ENCODE data around the gene CNIH3.
"Not testable (repeated sequence)": the region's sequence is repeated elsewhere in the genome, so short reads cannot be mapped to it uniquely, and the experiment has no call there.

Gene CNIH3

DNA sequence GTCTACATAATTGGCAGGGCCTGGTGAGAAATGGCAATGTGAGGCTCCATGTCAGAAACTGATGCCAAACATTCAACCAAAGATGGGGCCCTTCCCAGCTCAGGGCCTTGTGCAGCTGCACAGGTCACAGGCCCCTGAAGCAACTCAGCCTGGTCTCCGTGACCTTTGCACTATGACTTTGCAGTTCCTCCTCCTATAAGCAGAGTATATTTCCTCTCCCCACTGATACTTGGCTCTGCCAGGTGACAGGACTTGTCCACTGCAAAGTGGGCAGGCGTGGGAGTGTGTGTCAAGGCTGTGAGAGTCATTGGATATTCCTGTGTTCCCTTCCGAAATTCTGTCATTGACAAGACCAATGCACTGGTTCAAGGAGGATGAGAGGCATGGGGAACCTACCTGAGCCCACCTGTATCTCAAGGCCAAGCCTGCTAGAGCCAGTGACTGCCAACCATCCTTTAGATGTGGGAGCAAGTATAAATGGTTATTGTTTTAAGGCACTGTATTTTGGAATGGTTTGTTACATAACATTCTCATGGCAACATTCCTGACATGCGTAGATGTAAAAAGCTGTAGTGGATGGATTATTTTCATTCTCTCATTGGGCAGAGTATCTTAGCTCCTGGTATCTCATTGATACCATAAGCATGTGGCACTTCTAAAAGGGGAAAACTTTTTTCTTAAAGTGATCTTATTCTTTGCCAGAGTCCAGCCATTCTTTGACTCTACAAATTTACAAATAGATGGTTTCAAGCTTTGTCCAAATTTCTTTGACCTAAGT lies 75.2 kb downstream of the CNIH3 start:
- FAIRE-seq, result no peak

DNA sequence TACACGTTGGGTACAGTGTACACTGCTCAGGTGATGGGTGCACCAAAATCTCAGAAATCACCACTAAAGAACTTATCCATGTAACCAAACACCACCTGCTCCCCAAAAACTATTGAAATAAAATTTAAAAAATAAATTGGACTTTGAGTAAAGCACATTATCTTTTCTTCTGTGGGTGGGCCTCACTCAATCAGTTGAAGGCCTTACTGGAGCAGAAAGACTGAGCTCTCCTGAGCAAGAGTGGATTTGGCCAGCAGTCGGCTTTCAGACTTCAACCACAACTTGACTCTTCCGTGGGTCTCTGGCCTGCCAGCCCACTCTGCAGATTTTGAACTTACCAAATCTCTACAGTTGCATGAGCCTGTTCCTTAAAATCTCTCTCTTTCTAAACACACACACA lies 78.9 kb downstream of the CNIH3 start:
- no peak for FAIRE-seq

DNA sequence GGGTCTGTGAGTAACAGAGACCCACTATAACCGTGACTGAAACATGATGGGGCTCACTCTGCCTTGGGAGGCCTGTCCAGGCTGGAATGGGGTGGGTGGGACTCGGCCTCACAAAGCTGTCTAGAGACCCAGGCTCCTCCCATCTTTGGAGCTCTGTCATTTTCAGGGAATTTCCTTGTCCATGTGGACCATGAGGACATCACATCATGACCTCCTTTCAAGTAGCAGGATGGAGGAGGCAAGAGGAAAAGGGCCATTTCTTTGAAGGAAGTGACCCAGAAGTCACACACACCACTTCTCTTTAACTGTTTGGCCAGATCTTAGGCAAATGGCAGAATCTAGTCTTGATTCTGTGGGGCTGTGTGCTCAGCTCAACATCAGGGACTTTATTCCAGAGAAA lies 79.9 kb downstream of the CNIH3 start:
- no peak for FAIRE-seq

DNA sequence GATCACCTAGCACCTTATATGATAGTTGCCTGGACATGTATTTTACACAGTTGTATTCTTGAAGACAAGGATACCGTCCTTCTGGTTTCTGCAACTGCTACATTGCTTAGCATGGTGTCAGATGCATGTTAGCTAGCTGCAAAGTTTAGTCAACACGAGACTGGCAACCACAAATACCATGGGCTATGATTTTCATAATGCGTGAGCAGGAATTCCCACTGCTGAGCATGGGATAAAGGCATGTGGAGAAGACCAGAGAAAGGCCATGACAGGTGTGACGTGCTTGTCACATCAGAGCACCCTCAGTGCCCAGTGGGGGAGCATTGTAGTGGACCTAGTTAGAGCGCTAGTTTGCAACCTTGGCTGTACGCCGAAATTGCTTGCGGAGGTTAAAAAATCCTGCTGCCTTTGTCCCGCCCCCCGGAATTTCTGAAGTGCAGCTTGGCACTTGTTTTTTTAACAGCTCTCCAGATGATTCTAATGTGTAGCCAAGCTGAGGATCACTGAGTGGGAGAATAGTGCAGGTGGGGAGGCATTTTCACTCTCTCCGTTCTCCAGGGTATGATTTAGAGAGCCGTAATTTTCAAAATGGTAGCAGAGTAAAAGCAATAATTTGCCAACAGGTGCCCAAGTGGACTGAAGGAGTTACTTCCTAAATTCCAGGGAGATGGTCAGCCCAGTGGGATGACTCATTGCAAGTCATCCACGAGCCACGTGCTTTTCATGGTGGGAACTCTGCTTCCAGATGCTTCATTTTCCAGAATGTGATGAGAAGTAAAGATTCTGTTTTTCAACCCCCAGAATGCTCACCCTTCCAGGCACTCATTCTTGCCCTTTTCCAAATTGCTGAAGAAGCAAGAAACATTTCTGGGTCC lies 81.0 kb downstream of the CNIH3 start:
- no peak for FAIRE-seq

DNA sequence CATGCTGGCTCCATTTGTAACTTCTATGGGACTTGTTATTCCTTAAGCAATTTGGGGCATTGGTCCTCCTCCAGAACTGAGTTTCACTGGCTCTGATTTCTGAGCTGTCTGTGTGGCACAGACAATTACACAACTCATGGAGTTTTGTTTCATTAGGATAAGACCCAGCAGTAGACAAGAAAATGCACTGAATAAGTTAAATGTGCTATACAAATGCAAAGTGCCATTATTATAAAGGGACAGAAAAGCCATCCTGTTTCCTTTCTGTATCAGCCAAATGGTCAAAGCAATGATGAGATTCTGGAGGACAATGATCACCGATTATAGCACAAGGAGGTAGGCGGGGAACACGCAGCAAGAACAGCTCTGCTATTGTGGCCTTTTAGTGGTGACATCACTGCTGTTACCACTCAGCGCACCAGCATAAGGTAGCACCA lies 81.9 kb downstream of the CNIH3 start:
- FAIRE-seq, result no peak

DNA sequence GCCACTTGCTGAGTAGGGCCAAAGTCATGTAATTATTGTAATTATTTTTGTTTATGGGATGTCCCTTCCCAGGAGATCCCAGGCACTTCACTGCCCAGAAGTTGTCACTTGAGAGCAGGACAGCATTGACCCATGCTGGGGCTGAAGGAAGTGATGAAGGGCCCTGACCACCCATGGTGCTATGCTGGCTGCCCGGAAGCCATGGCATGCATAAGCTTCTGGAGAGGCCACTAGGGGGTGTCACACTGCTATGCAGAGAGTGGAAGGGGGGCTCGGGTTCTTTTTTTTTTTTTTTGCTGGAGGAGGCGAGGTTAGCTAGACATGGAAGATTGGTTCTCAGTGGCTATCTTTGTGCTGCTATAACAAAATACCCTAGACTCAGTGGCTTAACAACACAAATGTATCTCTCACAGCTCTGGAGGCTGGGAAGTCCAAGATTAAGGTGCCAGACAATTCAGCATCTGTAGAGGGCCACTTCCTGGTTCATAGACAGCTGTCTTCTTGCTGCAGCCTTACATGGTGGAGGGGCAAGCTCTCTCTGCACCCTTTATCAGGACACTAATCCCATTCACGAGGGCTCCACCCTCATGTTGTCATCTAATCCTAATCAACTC lies 84.9 kb downstream of the CNIH3 start:
- no peak for FAIRE-seq

DNA sequence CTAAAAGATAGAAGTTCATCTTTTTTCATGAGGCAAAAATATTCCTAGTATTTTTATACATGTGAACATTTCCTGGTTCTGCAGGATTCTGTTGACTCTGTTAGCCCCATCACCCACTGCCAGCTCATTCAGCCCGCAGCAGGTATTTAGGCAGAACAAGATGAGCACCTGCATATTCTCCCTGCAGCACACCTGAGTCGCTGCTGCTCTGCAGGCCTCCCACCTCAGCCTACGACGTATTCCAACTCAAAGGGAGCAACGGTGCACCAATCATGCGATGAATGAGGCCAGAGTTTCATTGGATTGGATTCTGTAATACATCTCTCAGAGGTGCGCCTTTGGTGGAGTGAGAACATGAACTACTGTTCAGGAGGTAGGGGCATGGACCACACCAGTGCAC lies 87.6 kb downstream of the CNIH3 start:
- FAIRE-seq, result no peak

DNA sequence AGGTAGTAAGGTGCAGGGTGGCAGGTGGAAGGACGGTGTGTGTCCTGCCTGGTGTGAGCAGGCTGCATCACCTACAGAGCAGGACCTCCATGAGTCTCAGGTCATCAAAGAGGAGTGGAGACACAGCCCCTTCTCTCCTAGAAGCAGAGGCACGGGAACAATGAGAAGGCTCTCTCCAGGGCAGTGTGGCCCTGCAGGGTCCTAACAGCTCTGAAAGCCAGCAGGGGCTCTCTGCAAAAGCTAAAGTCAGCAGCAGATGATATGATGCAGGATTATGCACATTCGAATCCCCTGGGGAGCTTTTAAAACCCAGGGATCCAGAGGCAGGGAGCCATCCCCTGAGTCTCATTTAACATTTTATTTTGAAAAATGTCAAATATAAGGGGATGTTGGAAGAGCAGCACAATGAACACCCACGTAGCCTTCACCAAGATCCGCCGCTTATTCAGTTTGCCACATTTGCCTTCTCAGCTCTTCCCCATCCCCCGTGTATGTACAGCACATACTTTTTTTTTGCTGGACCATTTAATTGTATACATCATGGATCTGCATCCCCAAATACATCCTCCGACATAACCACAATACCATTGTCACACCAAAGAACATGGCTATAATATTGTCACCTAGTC lies 88.1 kb downstream of the CNIH3 start:
- FAIRE-seq, result no peak

DNA sequence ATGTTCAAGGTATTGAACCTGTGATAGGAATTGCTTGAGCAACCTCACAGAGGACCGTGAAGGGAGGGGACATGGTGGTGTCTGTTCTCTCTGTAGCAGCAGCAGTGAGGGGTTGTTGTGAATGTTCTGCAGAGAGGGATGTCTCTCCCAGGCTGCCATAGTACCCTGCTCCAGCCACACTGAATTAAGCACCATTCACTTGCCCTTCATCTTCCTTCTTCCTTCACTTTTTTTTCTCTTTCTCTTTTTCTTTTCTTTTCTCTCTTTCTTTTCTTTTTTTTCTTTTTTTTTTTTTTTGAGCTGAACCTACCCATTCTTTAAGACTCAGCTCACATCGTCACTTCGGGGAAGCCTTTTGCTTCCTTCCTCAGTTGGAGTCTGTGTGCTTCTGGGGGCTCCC lies 89.5 kb downstream of the CNIH3 start:
- FAIRE-seq, result no peak

DNA sequence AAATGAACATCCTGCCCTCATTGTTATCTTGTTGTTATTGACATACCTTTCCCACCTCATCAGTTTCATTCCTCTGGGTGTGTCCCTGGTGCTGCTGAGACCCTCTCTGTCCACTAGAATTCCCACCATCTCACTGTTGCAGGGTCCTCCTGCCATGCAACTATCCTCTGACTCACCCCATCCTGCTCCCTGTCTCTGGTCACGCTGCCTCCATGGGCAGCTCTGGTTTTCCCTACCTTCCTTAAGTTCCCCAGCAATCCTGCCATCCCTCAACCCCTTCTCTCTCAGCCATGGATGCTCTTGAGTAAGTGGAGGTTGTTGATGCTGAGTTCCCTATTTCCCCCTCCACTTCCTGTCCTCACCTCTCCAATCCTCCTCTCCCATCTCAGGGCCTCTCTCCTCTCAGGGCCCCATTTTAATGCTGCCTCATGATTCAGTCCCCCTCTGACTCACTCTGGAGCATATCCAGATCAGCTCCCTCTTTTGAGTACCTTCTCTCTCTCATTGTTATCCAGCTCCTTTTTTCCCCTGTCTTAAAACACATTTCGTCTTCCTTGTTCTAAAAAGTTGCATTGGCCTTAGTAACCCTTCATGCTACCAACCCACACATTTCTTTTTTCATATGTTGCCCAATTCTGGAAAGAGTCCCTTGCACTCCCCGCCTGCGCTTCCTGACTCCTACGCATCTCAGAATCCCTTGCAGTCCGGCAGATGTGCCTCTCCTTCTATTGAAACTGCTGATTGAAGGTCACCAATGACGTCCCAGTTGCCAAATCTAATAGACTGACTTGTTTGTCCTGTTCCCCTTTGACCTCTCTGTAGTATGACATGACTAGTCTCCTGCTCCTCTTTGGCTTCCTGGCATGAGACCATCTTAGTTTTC lies 92.0 kb downstream of the CNIH3 start:
- no peak for FAIRE-seq

DNA sequence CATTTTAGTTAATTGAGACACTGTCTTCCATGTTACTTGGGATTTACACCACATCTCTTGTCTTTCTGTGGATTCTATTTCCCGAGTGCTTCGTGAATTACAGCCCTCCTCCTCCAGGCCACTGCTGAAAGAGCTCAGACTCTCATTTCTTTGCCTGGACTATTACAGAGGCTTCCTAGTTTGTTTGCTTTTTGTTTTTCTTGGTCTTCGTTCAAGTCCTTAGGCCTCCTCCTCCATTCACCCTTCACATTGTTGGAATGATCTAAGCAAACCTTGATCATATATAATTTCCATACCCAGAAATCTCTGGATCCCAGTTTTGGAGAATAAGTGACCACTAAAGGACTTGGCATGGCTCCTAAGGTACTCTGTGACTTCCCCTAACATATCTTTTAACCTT lies 94.1 kb downstream of the CNIH3 start:
- FAIRE-seq, result no peak

DNA sequence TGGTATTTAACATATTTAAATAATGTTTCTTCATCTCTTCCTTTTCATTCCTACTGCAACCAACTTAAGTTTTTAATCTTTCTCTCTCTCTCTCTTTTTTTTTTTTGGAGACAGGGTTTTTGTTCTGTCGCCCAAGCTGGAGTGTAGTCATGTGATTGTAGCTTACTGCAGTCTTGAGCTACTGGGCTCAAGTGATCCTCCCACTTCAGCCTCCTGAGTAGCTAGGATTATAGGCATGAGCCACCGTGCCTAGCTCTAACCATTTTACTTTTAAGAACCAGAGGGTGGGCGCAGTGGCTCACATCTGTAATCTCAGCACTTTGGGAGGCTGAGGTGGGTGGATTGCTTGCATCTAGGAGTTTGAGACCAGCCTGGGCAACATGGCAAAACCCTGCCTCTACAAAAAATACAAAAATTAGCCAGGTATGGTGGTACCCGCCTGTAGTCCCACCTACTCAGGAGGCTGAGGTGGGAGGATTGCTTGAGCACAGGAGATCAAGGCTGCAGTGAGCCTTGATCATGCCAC lies 95.2 kb downstream of the CNIH3 start:
- FAIRE-seq, result not testable (repeated sequence)

DNA sequence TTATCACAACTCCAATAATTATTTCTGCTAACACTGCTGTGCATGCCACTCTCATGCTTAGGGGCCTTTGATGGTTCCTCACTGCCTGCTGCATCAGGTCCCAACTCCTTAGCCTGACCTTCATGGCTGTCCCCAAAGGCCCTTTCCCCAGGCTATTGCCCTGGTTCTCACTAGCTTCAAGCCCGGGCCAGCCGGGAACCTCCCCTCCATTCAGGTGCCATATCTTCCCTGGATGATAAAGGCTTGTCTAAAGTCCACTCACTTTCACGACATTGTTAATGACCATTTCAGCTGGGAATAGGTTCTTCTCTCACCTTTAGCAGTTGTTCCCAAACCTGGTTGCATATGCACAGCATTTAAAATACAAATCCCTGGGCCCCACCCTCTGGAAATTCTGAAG lies 95.8 kb downstream of the CNIH3 start:
- no peak for FAIRE-seq

DNA sequence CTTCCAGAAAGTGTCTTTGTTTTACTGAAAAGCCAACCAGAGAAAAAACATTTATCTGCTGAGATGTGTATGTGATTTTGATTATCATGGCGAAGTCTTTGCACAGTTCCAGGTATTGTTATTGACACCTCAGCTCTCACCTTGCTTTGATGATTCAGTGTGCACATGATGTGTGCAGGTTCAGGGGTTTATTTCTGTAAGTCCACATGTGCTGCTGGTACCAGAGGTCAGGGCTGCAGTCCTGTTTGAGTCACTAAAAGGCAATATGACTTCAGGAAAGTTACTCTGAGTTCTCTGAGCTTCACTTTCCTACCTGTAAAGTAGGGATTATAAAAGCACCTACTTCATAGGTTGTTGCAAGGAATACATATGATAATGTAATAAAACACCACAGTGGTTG lies 97.1 kb downstream of the CNIH3 start:
- no peak for FAIRE-seq

DNA sequence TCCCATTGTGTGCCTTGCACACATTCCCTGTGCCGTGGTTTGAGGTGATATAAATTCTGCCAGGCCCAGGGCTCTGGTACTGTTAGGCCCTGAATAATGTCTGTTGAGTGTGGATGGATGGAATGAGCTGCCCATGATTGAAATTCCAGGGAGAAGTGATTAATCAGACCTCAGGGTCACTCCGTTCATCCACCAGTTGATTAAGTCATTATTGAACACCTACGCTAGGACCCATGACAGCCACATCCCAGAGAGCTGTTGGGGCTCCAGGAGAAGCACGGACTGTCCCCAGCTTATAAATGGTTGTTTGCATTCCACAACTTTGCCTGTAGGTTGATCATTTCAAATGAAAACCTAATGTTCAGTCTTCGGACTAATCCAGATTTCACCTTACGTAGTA lies 98.4 kb downstream of the CNIH3 start:
- FAIRE-seq, result no peak

DNA sequence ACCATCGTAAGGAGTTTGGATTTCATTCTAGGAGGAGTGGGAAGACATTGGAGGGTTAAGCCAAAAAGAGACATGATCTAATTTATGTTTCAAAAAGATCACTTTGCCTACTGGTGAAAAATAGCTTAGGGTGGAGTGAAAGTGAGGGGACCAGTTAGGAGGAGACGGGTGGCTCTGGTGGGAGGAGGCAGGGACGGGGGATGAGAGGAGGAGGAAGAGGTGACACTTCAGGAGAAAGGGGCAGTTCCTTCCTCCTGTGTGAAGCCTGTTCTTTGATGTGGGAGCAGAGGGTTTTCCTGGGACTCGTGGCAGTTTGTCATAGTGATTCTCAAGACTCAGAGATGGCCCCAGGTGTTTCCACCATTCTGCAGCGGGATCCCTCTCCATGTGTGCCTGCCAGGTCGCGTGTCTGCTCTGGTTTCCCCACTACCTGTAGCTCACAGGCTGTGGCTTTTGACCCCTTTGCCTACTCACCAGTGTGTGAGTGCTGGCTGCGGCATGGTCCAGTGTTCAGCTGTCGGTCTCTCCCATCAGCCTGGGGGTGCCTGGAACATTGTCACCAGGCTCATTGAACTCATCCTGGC lies 102.4 kb downstream of the CNIH3 start:
- no peak for FAIRE-seq

DNA sequence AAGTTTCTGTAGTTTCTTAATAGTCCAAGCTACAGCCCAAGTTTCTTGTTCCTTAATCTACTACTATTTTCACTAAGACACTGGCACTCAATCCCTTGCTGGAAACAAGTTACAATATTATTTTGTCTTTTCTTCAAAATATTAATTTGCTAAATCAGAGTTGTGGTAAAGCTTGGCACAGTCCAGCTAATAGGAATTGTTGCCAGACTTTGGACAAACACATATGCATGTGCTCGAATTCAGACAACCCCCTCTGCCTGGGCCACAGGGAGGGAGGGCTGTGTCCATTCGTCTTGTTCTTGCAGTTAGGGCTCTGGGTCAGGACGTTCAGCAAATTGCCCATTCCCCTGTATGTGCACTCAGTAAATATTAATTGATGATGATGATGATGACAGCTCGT lies 103.6 kb downstream of the CNIH3 start:
- no peak for FAIRE-seq

DNA sequence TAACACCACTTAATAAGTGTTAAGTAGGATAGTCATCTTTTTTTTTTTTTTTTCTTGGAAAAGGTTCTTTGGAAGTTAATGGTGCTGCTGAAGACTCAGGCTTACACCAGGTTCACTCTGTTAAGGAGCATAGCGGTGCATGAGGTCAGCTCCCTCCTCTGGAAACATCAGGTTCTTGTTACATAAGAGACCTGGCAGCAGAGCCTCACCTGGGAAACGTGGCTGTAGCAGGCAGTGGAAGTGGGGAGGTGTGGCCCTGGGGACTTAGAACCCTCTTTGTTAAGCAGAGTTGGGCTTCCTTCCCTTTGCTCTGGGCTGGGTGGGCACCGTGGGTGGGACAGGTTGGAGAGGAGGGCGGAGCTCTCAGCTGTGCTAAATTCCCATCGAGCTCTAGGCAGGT lies 104.1 kb downstream of the CNIH3 start:
- FAIRE-seq, result no peak

DNA sequence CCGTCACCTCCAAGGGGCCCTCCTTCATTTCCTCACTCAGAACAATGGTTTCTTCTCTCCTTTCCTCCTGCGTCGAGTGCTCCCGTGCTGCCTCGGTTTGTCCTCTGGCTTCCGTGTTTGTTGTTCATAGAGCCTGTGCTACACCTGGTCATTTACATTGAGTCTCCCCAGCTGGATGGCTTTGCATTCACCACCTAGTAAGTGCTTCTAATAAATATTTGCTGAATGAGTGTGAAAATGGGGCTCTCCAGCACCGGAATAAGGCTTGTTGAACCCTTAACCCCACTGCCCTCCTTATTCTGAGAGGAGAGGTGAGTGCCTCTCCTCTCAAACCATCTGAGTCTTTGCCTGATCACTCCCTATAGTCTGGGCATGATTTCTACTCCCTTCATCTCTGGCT lies 104.9 kb downstream of the CNIH3 start:
- no peak for FAIRE-seq

DNA sequence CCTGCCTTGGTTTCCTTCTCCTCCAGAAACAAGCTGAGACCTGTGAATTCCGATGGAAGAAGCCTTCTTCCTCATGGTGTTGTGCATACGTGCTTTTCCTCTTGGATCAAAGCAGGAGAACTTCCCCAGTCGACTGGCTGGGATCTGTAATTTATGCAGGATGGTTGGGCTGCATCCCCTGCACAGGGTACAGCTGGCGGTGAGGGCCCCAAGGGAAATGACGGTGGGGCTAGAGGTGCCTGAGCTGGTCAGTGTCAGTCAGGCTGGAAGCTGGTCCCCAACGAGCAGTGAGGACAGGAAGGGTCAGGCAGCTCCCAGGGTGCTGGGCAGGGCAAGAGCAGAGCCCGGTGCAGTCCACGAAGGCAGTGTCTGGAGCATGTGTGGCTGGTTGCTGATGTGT lies 106.7 kb downstream of the CNIH3 start:
- FAIRE-seq, result no peak

DNA sequence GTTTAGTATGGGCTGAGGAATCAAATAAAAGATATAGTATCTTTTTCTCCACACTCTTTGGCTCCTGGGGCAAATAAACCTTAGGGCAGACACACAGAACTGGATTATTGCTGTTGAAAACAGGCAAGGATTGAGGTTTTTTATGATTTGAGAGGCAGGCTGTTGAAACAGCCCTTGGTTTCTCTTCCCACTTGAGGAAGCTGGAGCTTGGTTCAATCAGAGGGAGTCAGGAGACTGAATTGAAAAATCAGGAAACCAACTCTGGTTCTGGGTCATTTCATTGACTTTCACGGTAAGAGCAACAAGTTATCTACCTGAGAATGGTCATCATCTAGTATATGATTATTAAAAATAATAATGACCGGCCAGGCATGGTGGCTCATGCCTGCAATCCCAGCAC lies 108.4 kb downstream of the CNIH3 start:
- FAIRE-seq, result no peak
